D721Med (cell line): ENCODE results near the gene ORC2.

Source experiments
- DNase-seq: peaks from one replicate; pipeline ENCODE4 v3.0.0; 2011; ENCODE audit warnings: low spot score; ENCODE audit not compliant: insufficient read length
- FAIRE-seq: peaks from 2 replicates; lab custom pipeline; 2011; peaks lifted over from hg19 to GRCh38; lab: Jason Lieb, UNC
- CTCF ChIP-seq: IDR thresholded peaks from 2 replicates; pipeline ENCODE4 v1.5.1; 2012; ENCODE audit warnings: mild to moderate bottlenecking, control low read depth; ENCODE audit not compliant: insufficient read depth; ENCODE audit errors: missing control alignments

Gene ORC2

GRCh38 chr2:200930947-200931626 lies 32.4 kb downstream of the ORC2 start:
- DNase-seq = no peak
- no peak for TF ChIP-seq CTCF
- FAIRE-seq = no peak

GRCh38 chr2:200929334-200930249 lies 33.9 kb downstream of the ORC2 start:
- TF ChIP-seq CTCF = no peak
- DNase-seq = no peak
- no peak for FAIRE-seq

DNA sequence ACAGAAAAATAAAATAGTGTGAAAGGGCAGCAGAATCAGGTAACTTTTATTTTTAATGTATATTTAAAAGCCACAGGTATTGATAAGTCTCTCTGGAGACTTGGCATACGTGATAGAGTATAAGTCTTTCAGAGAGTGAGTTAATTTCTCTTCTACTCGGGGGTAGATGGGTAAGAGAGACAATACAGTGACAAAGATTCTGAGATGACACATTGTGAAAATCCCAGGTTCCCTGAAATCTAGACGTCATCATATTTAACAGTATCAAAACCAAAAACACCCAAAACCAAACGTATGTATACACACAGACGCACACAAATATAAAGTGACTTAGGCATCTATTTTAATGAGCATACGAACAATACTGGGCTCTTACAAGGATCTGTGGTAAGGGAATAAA lies 41.0 kb downstream of the ORC2 start:
- DNase-seq (no peak), FAIRE-seq (peak; percentile 44)
- no peak for TF ChIP-seq CTCF

- FAIRE-seq (no peak), DNase-seq (no peak)
- TF ChIP-seq CTCF = no peak
Observed at GRCh38 chr2:200913654-200914053, 49.8 kb downstream of the ORC2 start.

GRCh38 chr2:200909958-200910357 lies 53.5 kb downstream of the ORC2 start:
- no peak for DNase-seq
- TF ChIP-seq CTCF = no peak
- no peak for FAIRE-seq

GRCh38 chr2:200905618-200906296 lies 57.7 kb downstream of the ORC2 start:
- FAIRE-seq (no peak), DNase-seq (peak; percentile 24)
- TF ChIP-seq CTCF = peak; percentile 81
